GM21786 (cell line): Measurements from ENCODE around the gene DLEC1.
"Not testable (repeated sequence)": the region's sequence is repeated elsewhere in the genome, so short reads cannot be mapped to it uniquely, and the experiment has no call there.

ENCODE experiments used
- ATAC-seq: cut with Tn5 transposase; IDR thresholded peaks from one replicate; pipeline ENCODE4 v1.9.1; 2021; ENCODE audit not compliant: unreplicated experiment

The DLEC1 gene

DNA sequence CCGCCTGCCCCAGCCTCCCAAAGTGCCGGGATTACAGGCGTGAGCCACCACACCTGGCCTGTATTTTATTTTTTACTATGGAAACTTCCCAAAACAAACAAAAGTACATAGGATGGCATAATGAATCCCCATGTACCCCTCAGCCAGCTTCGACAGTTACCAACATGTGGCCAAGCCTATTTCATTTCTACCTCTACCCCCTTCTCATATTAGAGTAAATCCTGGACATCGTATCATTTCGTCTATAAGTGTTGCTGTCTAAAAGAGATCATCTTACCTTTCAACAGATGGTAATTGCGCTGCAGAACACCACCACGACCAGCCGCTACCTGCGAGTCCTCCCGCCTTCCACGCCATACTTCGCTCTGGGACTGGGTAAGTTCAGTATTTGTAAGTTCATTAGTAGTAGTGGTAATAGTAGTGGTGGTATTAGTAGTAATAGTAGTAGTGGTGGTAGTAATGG lies 44.9 kb downstream of the DLEC1 start:
- ATAC-seq: no peak

DNA sequence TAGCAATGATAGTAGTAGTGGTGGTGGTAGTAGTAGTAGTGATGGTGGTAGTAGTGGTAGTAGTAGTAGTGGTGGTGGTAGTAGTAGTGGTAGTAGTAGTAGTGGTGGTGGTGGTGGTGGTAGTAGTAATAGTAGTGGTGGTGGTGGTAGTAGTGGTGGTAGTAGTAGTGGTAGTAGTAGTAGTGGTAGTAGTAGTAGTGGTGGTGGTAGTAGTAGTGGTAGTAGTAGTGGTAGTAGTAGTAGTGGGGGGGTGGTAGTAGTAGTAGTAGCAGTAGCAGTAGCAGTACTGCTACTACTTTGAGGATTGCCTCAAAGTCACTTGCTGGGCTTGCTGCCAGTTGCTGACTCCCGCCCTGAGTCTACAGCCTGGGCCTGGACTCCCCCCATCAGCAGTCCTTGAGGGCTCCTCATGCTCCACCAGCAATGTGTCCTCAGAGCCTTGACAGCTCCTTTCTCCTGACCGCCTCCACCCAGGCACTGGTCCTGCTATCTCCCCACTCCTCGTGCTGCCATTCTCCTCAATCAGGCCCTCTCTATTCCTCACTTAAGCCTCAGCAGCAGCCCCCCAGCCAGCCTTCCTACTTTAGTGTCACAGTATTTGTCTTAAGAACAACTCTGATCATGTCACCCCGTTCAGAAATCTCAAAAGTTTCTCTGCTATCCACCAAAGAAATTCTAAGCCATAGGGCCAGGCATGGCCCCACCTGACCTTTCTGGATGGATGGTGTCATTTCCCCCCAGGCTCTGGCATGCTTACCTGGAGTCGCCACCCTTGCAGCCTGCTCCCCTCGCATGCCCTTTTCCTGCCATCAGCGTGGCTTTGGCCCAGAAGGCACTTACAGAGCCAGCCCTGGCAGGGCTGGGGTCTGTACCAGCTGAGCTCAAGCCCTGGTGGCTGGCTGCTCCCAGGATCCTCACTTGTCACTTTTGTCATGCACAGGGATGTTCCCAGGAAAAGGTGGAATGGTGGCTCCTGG lies 45.6 kb downstream of the DLEC1 start:
- ATAC-seq: no peak

DNA sequence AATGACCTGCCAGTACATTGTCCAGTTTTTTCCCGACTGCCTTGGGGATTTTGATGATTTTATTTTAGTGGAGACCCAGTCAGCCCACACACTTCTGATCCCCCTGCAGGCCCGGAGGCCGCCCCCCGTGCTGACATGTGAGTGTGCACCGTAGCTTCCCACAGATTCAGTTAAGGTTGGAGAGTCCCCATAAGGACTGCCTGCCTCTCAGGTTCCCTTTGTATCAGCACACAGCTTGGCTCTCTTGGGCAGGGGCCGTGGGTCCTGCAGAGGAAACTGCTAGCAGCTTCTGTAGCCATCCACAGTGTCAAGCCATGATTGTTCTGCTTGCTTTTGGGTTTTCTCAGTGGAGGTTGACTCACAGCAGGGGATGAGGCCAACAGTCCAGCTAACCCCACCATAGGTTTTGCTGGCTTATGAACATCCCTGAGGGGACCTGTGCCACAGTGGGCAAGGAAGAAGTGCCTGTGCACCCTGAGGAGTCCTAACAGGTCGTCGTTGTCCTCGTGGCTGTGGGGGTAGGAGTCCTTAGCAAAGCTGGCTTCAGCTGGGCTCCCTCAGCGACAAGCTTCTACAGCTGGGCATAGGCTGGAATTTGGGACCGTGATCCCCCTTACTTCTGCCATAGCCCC lies 46.4 kb downstream of the DLEC1 start:
- no peak for ATAC-seq

DNA sequence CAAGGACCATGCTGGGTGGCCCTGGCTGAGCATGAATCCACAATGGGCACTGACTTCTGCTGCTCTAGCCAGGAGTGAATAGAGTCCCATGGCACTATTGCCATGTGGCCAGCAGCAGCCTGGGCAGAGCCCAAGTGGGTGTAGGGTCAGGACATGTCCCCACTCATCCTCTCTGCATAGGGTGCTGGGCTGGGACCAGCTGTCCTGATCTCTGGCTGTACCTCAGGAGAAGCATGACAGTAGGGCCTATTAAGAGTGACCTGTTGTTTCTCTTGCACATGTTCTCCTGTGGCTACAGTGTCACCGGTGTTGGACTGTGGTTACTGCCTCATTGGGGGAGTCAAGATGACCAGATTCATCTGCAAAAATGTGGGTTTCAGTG lies 46.9 kb downstream of the DLEC1 start:
- no peak for ATAC-seq

DNA sequence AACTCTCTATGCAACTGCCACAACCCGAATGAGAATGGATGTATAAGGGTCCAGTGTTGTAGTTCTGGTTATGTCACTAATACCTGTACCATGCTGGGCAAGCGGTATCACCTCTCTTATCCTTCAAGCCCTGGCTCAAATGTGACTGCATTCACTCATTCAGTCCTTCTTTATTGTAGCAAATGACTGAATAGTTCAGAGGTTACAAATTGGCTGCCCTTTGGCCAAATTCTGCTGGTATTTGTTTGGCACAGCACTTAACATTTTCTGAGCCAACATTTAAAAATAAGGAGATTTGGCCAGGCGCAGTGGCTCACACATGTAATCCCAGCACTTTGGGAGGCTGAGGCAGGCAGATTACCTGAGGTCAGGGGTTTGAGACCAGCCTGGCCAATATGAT lies 47.5 kb downstream of the DLEC1 start:
- ATAC-seq: no peak

DNA sequence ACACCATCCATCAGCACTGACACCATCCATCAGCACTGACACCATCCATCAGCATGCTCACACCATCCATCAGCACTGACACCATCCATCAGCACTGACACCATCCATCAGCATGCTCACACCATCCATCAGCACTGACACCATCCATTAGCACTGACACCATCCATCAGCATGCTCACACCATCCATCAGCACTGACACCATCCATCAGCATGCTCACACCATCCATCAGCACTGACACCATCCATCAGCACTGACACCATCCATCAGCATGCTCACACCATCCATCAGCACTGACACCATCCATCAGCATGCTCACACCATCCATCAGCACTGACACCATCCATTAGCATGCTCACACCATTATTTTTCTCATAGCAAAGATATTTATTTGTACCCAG lies 48.3 kb downstream of the DLEC1 start:
- not testable (repeated sequence) for ATAC-seq

DNA sequence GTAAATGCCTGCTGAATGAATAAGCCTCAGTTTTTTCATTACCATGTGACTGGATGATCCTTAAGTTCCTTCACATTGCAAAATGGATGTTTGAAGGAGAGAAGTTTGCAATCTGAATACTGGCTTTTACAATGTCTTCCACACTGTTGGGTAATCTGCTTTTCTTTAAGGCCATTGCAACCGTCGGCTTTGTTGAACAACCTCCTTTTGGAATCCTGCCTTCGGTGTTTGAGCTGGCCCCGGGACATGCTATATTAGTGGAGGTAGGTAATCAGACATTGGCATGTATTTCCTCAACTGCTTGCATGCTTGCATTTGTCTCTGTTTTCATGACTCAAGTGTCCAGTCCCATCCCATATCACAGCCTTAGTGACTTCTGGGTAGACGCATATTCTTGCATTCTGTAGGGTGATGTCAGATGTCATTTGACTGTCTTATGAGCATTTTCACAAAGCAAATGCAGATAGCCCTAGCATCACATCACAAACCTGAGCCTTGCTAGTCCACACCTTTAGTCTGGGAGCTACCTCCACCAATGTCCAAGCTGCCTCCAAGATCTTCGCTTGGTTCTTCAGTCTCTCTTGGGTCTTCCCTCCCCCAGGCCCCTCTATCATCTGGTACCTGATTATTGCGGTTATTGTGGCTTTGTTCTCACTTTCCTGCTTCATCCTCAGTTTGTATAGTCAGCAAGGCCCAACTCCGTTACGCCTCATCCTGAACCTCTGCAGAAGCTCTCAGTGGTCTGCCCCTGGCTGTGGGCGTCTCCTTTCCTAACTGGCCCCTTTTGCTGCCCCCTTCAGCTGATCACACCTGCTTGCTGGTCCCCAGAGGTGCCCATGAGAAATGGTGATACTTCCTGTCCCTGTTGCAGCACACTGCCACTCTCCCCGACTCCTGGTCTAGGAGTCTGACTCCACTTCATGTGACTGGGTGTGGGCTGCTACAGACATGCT lies 49.4 kb downstream of the DLEC1 start:
- ATAC-seq: no peak

DNA sequence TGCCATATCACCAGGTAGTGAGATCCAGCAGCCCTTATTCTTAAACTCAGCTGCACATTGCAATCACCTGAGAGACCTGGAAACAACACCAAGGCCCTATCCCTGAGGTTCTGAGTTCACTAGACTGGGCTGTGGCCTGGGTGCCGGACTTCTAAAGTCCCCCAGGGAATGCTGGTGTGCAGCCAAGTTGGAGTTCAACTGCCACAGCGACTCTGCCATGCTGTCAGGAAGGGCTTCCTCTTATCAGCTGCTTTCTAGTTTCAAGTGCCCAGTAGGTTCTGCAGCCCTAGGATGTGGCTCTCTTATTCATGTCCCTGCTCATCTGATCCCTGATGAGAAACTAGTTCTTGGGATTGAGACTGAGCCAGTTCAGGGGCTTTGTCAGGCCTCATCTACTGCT lies 50.2 kb downstream of the DLEC1 start:
- ATAC-seq: no peak

DNA sequence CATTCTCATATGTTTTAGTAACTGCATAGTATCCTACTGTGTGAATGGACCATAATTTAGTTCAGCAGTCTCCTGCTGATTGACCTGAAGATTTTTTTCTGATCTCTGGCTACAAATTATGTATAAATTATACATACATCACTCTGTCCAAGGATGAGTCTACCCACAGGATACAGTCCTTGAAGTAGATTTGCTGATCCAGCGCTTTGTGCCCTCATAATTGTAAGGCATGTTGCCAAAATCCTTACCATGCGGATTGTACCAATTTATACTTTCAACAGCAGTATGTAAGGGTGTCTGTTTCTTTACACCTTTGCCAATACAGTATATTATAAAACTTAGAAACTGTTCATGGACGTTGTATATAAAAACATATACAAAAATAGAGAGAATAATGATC lies 51.4 kb downstream of the DLEC1 start:
- ATAC-seq: no peak

DNA sequence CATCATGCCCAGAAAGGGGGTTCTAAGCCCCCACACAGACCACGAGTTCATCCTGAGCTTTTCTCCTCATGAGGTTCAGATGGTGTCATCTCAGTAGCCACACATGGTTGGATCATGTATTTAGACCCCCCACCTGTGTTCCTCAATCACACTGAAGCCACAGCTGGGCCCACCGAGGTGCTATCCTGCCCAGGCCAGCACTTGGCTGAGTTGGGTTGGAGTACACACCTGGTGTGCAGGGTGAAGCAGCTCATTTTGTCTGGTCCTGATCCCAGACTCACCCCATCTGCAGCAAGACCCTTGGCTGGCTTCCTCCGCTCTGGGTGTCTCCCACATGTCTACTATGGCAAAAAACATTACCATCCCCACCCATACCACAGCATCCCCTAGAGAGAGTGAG lies 56.0 kb downstream of the DLEC1 start:
- no peak for ATAC-seq

DNA sequence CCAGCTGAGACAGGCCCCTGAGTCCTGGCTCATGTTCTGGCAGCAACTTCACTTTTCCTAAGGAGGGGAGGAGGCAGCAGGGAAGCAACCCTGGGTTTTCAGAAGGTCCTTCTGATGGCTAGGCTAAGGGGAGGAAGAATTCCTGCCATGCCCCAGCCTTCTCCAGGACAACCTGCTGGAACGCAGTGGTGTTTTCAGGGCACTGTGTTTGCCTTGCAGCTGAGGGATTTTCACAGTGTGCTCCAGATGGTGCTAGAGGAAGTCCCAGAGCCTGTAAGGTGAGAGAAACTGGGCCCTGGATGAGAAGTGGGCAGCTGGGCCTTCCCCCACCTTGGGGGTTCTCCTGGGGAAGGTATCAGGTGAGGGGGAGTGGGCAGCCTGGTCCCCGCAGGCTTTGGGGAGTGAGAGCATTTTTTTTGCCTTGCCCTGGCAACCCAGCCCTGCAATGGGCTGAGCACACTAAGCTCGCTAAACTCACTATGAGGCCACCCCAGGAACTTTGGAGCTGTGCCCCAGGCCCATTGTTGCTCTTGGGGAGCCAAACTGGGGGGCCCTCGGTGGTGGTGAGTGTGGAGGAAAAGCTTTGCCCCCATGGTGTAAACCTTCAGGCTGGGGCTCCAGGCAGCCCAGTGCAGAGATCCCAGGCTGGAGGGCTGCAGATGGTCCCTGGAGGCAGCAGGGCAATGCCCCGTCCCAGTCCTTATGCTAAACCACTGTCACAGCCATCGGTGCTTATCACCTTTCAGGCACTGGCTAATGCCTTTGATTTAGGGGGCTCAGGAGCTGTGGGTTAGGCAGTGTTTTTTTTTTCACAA lies 56.9 kb downstream of the DLEC1 start:
- ATAC-seq: no peak

DNA sequence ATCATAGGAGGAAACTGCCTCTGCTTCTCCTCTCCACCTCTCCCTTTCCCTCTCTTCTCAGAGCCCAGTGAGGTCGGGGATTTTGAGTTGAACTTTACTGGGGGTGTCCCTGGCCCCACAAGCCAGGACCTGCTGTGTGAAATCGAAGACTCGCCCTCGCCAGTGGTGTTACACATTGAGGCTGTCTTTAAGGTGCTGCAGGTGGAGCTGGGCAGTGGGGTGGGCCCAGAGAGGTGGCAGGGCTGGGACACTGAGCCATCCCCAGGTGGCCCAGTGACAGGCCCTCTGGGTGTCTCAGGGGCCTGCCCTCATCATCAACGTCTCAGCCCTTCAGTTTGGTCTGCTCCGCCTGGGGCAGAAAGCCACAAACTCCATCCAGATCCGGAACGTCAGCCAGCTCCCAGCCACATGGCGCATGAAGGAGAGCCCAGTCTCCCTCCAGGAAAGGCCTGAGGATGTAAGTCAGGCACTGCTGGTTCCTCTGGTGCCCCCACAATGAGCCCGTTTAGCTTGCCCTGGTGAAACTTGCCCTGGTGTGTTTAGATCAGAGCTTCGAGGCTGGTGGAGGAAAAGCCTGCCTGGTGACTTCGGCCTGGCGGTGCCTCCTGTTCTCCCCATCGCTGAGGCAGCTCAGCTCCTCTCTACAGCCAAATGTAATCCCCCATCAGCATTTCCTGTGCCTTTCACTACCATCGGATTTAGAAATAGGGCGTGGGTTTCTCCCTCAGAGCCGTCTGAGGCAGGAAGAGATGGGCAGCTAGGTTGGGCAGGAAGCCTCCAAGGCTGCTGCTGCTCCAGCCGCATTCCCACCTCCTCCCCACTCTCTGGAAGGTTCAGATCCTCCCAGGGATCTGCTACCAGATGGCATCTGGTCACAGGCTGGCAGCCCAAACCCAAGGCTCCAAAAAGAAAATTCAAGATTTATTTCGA lies 58.7 kb downstream of the DLEC1 start:
- no peak for ATAC-seq

DNA sequence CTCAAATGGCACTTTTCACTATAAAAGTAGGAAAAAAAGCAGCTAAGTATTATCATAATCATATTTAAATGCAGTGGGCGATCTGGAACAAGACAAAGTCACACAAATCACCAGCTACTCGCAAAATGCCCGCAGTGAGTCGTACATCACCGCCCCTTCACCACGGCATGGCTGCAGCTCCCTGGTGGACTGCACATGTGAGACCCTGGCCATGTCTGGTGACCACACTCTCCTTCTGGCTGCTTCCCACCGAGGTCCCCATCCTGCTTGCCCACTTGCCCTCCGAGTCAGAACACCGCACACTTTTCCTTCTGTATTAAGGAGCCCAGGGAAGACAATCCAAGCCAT lies 59.3 kb downstream of the DLEC1 start:
- ATAC-seq: no peak

DNA sequence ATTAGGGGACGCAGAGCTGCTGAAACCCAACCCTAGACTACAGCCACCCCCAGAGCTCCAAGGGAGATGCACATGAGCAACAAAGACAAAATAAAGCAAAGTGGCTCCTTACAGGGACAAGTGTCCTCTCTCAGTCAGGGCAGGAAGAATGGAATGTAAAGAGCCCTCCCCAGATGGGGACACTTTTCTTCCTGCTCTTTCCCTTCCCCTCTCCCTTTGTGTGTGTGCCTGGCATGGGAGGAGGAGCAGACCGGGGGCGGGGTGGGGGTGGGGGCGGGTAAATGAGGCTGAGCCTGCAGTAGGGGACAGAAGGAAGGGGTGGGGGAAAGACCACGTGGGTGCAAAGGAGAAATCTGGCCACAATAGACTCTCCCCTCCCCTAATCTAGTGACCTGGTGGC lies 60.5 kb downstream of the DLEC1 start:
- no peak for ATAC-seq

DNA sequence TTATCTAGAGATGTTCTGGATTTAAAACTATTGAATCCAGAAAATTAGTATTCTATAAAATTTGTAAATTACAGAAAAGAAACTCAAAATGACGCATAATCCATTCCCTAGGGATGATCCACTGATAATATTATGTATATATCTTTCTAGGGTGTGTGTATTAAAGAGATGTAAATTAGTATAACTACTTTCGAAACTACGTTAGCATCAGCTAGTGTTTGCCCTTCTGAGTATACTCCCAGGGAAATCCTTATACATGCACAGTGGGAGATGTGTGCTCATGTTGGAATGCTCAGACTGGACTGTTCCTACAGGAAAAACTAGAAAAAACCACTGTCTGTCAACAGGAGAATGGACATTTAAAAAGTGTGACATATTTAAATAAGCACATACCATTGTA lies 61.5 kb downstream of the DLEC1 start:
- no peak for ATAC-seq

DNA sequence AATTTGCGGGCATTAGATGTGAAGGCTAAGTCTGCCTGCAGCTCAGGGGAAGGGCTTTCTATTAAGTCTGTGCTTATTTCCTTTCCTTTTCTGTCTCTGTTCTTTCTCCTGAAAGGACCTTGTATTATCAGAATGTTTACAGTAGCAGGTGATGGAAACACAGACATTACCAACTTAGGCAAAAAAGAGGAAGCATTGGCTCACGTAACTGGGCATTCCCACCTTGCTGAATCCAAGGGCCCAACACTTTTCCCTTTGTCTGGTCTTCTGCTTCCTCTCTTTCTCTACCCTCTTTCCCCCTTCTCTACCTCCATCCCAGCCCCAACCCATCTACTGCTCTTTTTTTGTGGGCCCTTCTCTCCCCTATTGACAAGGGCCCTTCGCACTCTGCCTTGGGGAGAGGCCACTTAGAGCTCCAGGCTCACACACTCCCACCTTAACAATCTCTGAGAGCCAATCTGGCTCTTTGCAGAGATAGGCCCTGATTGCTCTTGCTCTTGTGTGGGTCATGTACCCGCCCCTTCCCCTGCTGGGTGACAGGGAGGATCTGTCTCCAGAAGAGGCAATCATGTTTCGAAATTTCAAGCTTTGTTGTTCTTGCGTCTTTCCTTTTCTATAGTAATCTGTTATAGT lies 62.9 kb downstream of the DLEC1 start:
- ATAC-seq: no peak

DNA sequence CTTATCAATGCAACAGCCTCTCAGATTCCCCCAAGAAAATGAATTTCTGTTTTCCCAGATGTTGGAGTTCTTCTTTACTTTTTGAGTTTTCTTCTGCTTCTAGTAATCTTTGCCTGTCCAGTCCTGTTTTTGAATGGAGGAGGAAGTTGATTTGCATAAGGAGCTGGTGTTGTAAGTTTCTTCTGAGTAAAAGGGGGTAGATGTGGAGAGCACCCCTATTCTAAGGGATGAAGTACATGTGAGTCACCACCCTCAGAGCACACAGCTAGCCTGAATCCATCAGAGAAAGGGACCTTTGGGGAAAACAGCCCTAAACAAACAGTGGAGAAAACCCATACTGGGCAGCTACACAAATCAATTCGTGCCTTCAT lies 63.4 kb downstream of the DLEC1 start:
- ATAC-seq: no peak

DNA sequence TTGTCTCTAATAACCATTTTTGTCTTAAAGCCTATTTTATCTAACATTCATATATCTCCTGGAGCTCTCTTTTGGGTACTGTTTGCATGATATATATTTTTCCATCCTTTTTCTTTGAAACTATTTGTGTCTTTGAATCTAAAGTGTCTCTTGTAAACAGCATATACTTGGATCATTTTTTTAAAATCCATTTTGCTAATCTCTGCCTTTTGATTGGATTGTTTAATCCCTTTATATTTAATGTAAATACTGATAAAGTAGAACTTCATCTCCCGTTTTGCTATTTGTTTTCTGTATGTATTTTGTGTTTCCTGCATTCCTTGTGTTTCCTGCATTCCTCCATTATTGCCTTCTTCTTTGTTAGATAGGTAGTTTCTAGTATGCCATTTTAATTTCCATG lies 66.5 kb downstream of the DLEC1 start:
- ATAC-seq: no peak
